ENCODE measurements around the gene DCTN3. TPM values are rescaled to one million over a fixed set of nuclear protein-coding genes. Genes with fewer than 3 reads are reported as not detected.

Gene DCTN3
- total RNA-seq, 4 donors from 2014 or later = 41.6 to 78.9 (median 54.0) TPM

DNA sequence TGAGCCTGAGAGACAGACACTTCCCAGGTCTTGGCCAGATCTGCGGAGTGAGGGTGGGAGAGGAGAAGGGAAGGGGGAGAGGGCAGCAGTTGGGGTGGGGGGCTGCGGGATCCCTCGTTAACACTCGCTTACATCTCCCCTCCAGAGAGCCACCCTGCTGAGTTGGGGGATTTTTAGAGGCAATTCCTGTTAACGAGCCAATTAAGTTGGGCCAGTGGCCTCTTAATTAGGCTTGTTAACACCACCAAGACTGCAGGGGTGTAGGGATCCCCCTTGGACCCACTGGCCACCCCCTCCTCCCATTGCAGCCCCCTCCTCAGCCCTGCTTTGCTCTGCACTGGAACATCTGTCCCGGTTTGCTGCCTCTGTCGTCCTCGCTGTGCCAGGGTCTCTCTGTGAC, 54.4 kb downstream of the DCTN3 start:
- intact Hi-C loops (cut with DNase I; ENCODE audit: low total_unique reads) = no loop called here
- Histone ChIP-seq H3K4me1 (peaks cover 0 to 19% (median 7%) of the 10 kb centered on the region in 4 donors), H3K36me3 (no peaks in the 10 kb centered on the region), H3K27ac (no peak overlapping the region), H3K4me3 (no peak overlapping the region), H3K9me3 (no peaks in the 10 kb centered on the region), H3K27me3 (no peaks in the 10 kb centered on the region)
- WGBS, 2 donors (ENCODE audit: low coverage in 1 of 2) = 74 to 80% methylated on average over 3 to 8 of the region's 8 CpGs
- TF ChIP-seq EP300 (IDR thresholded peaks at IDR 0.05; ENCODE audit: low read depth) (no peak), POLR2A (IDR thresholded peaks at IDR 0.05) (no peak), POLR2AphosphoS5 (IDR thresholded peaks at IDR 0.05) (no peak)
- TF ChIP-seq, protein P1, sequence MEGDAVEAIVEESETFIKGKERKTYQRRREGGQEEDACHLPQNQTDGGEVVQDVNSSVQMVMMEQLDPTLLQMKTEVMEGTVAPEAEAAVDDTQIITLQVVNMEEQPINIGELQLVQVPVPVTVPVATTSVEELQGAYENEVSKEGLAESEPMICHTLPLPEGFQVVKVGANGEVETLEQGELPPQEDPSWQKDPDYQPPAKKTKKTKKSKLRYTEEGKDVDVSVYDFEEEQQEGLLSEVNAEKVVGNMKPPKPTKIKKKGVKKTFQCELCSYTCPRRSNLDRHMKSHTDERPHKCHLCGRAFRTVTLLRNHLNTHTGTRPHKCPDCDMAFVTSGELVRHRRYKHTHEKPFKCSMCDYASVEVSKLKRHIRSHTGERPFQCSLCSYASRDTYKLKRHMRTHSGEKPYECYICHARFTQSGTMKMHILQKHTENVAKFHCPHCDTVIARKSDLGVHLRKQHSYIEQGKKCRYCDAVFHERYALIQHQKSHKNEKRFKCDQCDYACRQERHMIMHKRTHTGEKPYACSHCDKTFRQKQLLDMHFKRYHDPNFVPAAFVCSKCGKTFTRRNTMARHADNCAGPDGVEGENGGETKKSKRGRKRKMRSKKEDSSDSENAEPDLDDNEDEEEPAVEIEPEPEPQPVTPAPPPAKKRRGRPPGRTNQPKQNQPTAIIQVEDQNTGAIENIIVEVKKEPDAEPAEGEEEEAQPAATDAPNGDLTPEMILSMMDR (IDR thresholded peaks at IDR 0.05) = no peak
- DNase-seq = no peak
- in situ Hi-C loops (cut with MboI; ENCODE audit: low pct_ligation_motif_present in 1 of 4, low pct_unique_long_range_greater_than_20kb in 1 of 4, low sequenced_read_pairs in 3 of 4) = no loop called here

DNA sequence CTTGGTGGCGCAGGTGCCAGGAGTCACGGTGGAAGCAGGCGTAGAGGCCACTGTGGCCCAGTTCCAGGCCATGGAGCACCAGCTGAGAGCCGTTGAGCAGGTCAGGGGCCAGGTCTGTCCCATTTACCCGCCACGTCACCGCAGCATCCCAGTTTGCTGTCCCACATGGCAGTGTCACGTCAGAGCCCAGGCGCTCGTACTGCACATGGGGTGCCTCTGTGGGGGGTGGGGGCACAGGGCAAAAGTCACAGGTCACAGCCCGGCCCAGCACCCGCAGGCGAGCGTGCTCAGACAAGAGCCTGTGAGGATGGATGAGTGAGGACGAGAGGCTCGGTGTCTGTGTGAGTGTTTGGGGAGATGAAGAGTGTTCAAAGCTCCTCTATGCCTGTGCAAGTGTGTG, 55.7 kb downstream of the DCTN3 start:
- Histone ChIP-seq H3K4me3 (no peak overlapping the region), H3K27ac (no peak overlapping the region), H3K27me3 (peaks cover 2% of the 10 kb centered on the region), H3K9me3 (no peaks in the 10 kb centered on the region), H3K4me1 (peaks cover 0 to 20% (median 14%) of the 10 kb centered on the region in 4 donors), H3K36me3 (no peaks in the 10 kb centered on the region)
- no peak for DNase-seq
- in situ Hi-C loops (cut with MboI; ENCODE audit: low pct_ligation_motif_present in 1 of 4, low pct_unique_long_range_greater_than_20kb in 1 of 4, low sequenced_read_pairs in 3 of 4) = no loop called here
- 87% methylated on average over 13 of the region's 16 CpGs; no CpG with 5 or more reads in 1 of the 2 donors for WGBS, 2 donors (ENCODE audit: low coverage in 1 of 2)
- TF ChIP-seq EP300 (IDR thresholded peaks at IDR 0.05; ENCODE audit: low read depth) = no peak
- no peak for TF ChIP-seq POLR2AphosphoS5 (IDR thresholded peaks at IDR 0.05)
- TF ChIP-seq POLR2A (IDR thresholded peaks at IDR 0.05) = no peak
- TF ChIP-seq, protein P1 (IDR thresholded peaks at IDR 0.05) = no peak
- intact Hi-C loops (cut with DNase I; ENCODE audit: low total_unique reads) = no loop called here

Small RNA genes lying within 50 kb of the gene (small RNA-seq; reads per million reads assigned to genes)
- 0 reads per million in 4 donors for gene CCL27

Other genes with a start within 250 kb of the DCTN3 start
- 100 to 1,000 TPM in 1 of 4 donors, 10 to 100 TPM in 3; 42.0 to 113 (median 66.3) TPM for gene MYORG, start 243.6 kb downstream of the DCTN3 start, total RNA-seq
- gene FAM219A, start 161.9 kb downstream of the DCTN3 start, total RNA-seq = 10 to 100 TPM in 1 of 4 donors, 1 to 10 TPM in 3; 3.7 to 15.3 (median 8.0) TPM
- gene DNAI1, start 161.7 kb downstream of the DCTN3 start, total RNA-seq = not detected
- 1 to 10 TPM in 2 of 4 donors, not detected in 2; 1.4 to 1.7 TPM for gene ENHO, start 97.5 kb downstream of the DCTN3 start, total RNA-seq
- 10 to 100 TPM in 1 of 4 donors, 1 to 10 TPM in 3; 5.2 to 59.1 (median 6.8) TPM for gene CNTFR, start 30.8 kb downstream of the DCTN3 start, total RNA-seq
- 10 to 100 TPM in 2 of 4 donors, 1 to 10 TPM in 2; 3.0 to 65.5 (median 22.1) TPM for gene RPP25L, start 8.4 kb downstream of the DCTN3 start, total RNA-seq
- gene ARID3C, start 8.6 kb upstream of the DCTN3 start, total RNA-seq = not detected
- 100 to 1,000 TPM in 1 of 4 donors, 10 to 100 TPM in 3; 45.6 to 102 (median 62.6) TPM for gene SIGMAR1, start 17.3 kb upstream of the DCTN3 start, total RNA-seq
- 100 to 1,000 TPM in 2 of 4 donors, 10 to 100 TPM in 2; 73.5 to 147 (median 97.3) TPM for gene GALT, start 26.2 kb upstream of the DCTN3 start, total RNA-seq
- 10 to 100 TPM; 27.0 to 94.6 (median 47.5) TPM for gene IL11RA, start 31.7 kb upstream of the DCTN3 start, total RNA-seq
- not detected for gene CCL27, start 42.2 kb upstream of the DCTN3 start, total RNA-seq
- gene CCL19, start 70.8 kb upstream of the DCTN3 start, total RNA-seq = not detected
- 100 to 1,000 TPM in 1 of 4 donors, 10 to 100 TPM in 3; 45.4 to 123 (median 60.1) TPM for gene CCL21, start 89.6 kb upstream of the DCTN3 start, total RNA-seq

Measured in transverse colon (tissue), 4 donors.